MM.1S (cell line): ENCODE results near the gene ADISSP.

ENCODE experiments used
- DNase-seq: peaks from one replicate; pipeline ENCODE4 v3.0.0-alpha.2; 2015
- H2AFZ ChIP-seq: fragments of 300-600 bp; sonication (generic); 2 replicates; pipeline ENCODE4 v1.6.0; 2016; ENCODE audit warnings: antibody characterized with exemption, low read length
- H3F3A ChIP-seq: fragments of 300-600 bp; sonication (generic); 2 replicates; pipeline ENCODE4 v1.6.1; 2016; ENCODE audit warnings: mild to moderate bottlenecking, antibody characterized with exemption, low read length, moderate library complexity, mixed read lengths; ENCODE audit not compliant: insufficient read depth
- H3K27ac ChIP-seq: fragments of 300-600 bp; sonication (generic); 2 replicates; pipeline ENCODE4 v1.5.1; 2016; ENCODE audit warnings: mild to moderate bottlenecking, low read length
- H3K27me3 ChIP-seq: fragments of 300-600 bp; sonication (generic); replicated peaks from 2 replicates; pipeline ENCODE4 v1.6.0; 2016; ENCODE audit warnings: low read length; ENCODE audit not compliant: insufficient read depth
- H3K36me3 ChIP-seq: fragments of 300-600 bp; sonication (generic); replicated peaks from 2 replicates; pipeline ENCODE4 v1.6.1; 2016; ENCODE audit warnings: mild to moderate bottlenecking, low read length, mixed read lengths; ENCODE audit not compliant: insufficient read depth
- H3K4me1 ChIP-seq: fragments of 300-600 bp; sonication (generic); 2 replicates; pipeline ENCODE4 v1.6.1; 2016; ENCODE audit warnings: low read length, mixed read lengths
- H3K4me2 ChIP-seq: fragments of 300-600 bp; sonication (generic); 2 replicates; pipeline ENCODE4 v1.6.0; 2016; ENCODE audit warnings: low read depth, low read length
- H3K4me3 ChIP-seq: fragments of 300-600 bp; sonication (generic); 2 replicates; pipeline ENCODE4 v1.5.1; 2016; ENCODE audit warnings: low read length, mixed read lengths
- H3K79me2 ChIP-seq: fragments of 300-600 bp; sonication (generic); 2 replicates; pipeline ENCODE4 v1.6.1; 2016; ENCODE audit warnings: mixed run types, low read length, mixed read lengths
- H3K9ac ChIP-seq: fragments of 300-600 bp; sonication (generic); 2 replicates; pipeline ENCODE4 v1.6.1; 2016; ENCODE audit warnings: low read length, mixed read lengths
- H3K9me2 ChIP-seq: fragments of 300-600 bp; sonication (generic); replicated peaks from 2 replicates; pipeline ENCODE4 v1.6.1; 2016; ENCODE audit warnings: mild to moderate bottlenecking, low read length, mixed read lengths; ENCODE audit not compliant: insufficient read depth
- H3K9me3 ChIP-seq: fragments of 300-600 bp; sonication (generic); replicated peaks from 2 replicates; pipeline ENCODE4 v1.6.1; 2016; ENCODE audit warnings: mild to moderate bottlenecking, low read length, mixed read lengths; ENCODE audit not compliant: insufficient read depth
- H4K20me1 ChIP-seq: fragments of 300-600 bp; sonication (generic); 2 replicates; pipeline ENCODE4 v1.6.1; 2016; ENCODE audit warnings: mild to moderate bottlenecking, low read length, moderate library complexity, mixed read lengths; ENCODE audit not compliant: insufficient read depth
- CTCF ChIP-seq: fragments of 300-600 bp; sonication (generic); IDR thresholded peaks from 2 replicates; pipeline ENCODE4 v1.5.1; 2016; ENCODE audit warnings: antibody characterized with exemption, low read length, mixed read lengths
- EZH2 ChIP-seq: fragments of 300-600 bp; sonication (generic); optimal IDR thresholded peaks from 2 replicates; pipeline ENCODE3; 2017; ENCODE audit warnings: low read depth, mild to moderate bottlenecking, antibody characterized with exemption, low read length, mixed read lengths
- EZH2phosphoT487 ChIP-seq: fragments of 300-600 bp; sonication (generic); IDR thresholded peaks from 2 replicates; pipeline ENCODE4 v1.6.1; 2018; ENCODE audit warnings: antibody characterized with exemption, low read length

The ADISSP gene

GRCh38 chr20:3754276-3754630 lies 13.3 kb downstream of the ADISSP start:
- Histone ChIP-seq H3K27ac (no peak overlapping the region), H3K79me2 (no peaks in the 10 kb centered on the region), H3K36me3 (no peaks in the 10 kb centered on the region), H3F3A (no peaks in the 10 kb centered on the region), H3K4me3 (no peak overlapping the region), H3K4me2 (no peak overlapping the region), H3K27me3 (no peaks in the 10 kb centered on the region), H2AFZ (no peak overlapping the region), H4K20me1 (no peaks in the 10 kb centered on the region), H3K4me1 (no peaks in the 10 kb centered on the region), H3K9ac (no peak overlapping the region), H3K9me2 (no peaks in the 10 kb centered on the region), H3K9me3 (no peaks in the 10 kb centered on the region)
- no peak for TF ChIP-seq CTCF
- TF ChIP-seq EZH2phosphoT487 = no peak
- TF ChIP-seq EZH2 = no peak
- DNase-seq = no peak

- Histone ChIP-seq H4K20me1 (no peaks in the 10 kb centered on the region), H3K4me3 (no peak overlapping the region), H3K27me3 (no peaks in the 10 kb centered on the region)
Measured at GRCh38 chr20:3753501-3754275, 13.9 kb downstream of the ADISSP start.

GRCh38 chr20:3753098-3753497 lies 14.5 kb downstream of the ADISSP start:
- no peaks in the 10 kb centered on the region for H3K79me2 ChIP-seq
- no peak for DNase-seq
- no peak overlapping the region for H3K4me3 ChIP-seq
- H3K4me2 ChIP-seq = no peak overlapping the region
- no peaks in the 10 kb centered on the region for H4K20me1 ChIP-seq
- no peaks in the 10 kb centered on the region for H3K9me3 ChIP-seq
- no peak overlapping the region for H3K27ac ChIP-seq
- no peaks in the 10 kb centered on the region for H3F3A ChIP-seq
- H3K4me1 ChIP-seq = no peaks in the 10 kb centered on the region
- no peaks in the 10 kb centered on the region for H3K27me3 ChIP-seq
- no peaks in the 10 kb centered on the region for H3K36me3 ChIP-seq
- H3K9ac ChIP-seq = no peak overlapping the region
- H2AFZ ChIP-seq = no peak overlapping the region
- H3K9me2 ChIP-seq = no peaks in the 10 kb centered on the region
- no peak for TF ChIP-seq EZH2phosphoT487
- TF ChIP-seq CTCF = peak; percentile 69

More at GRCh38 chr20:3753501-3754275, 13.9 kb downstream of the ADISSP start:
- Histone ChIP-seq H3K36me3 (no peaks in the 10 kb centered on the region), H3K4me2 (no peak overlapping the region), H3K27ac (no peak overlapping the region), H3F3A (no peaks in the 10 kb centered on the region), H2AFZ (no peak overlapping the region), H3K9me3 (no peaks in the 10 kb centered on the region), H3K9me2 (no peaks in the 10 kb centered on the region), H3K79me2 (no peaks in the 10 kb centered on the region), H3K9ac (no peak overlapping the region), H3K4me1 (no peaks in the 10 kb centered on the region)
- TF ChIP-seq EZH2 (no peak), EZH2phosphoT487 (no peak), CTCF (no peak)
- DNase-seq = no peak
